Endothelial cell of umbilical vein (primary cell): ENCODE measurements around the gene SLC5A9. TPM values are rescaled to one million over a fixed set of nuclear protein-coding genes. Genes with fewer than 3 reads are reported as not detected.

Experiments used
- BruUV-seq: library from RNA; stranded (reverse); fragments of 400-500 nt; replicated peaks from 2 replicates; lab custom pipeline; 2021; lab: Mats Ljungman, UMichigan
- CTCF ChIA-PET: fragments of 300-600, 350-600 bp; sonication (Branson Sonifier 250); formaldehyde crosslinking; loops from one replicate; lab custom pipeline; 2021; ENCODE audit warnings: antibody characterized with exemption, inconsistent platforms; lab: Charles Lee
- POLR2A ChIA-PET: fragments of 300-600, 350-600 bp; sonication (Branson Sonifier 250); formaldehyde crosslinking; loops from one replicate; lab custom pipeline; 2021; ENCODE audit warnings: antibody characterized with exemption, inconsistent platforms; lab: Charles Lee
- DNase-seq: peaks from one replicate; pipeline ENCODE4 v3.0.0-alpha.2; 2011; ENCODE audit warnings: low read depth, low spot score
- FAIRE-seq: peaks from 2 replicates; lab custom pipeline; 2011; peaks lifted over from hg19 to GRCh38; lab: Jason Lieb, UNC
- H2AFZ ChIP-seq: 2 replicates; pipeline ENCODE4 v1.6.0; 2012; ENCODE audit warnings: low read depth, low read length, control low read depth, inconsistent platforms
- H3K27ac ChIP-seq: 2 replicates; pipeline ENCODE4 v1.5.1; 2011; ENCODE audit warnings: low read depth, mild to moderate bottlenecking, control low read depth, low read length, moderate library complexity; ENCODE audit not compliant: insufficient read depth
- H3K27me3 ChIP-seq, 2 experiments: 2 replicates each; pipeline versions ENCODE4 v1.6.0 to v1.6.1; 2011; ENCODE audit warnings: low read length in 2 of 2, mixed read lengths in 1 of 2; ENCODE audit not compliant: control insufficient read depth in 2 of 2, insufficient read depth in 2 of 2
- H3K36me3 ChIP-seq, 2 experiments: 2 replicates in 1 of 2; 3 replicates in 1 of 2; pipeline ENCODE4 v1.5.1; 2011; ENCODE audit warnings: low read length in 2 of 2, mild to moderate bottlenecking in 1 of 2, moderate library complexity in 1 of 2; ENCODE audit not compliant: control insufficient read depth in 2 of 2, insufficient read depth in 2 of 2; ENCODE audit errors: extremely low read depth in 1 of 2
- H3K4me1 ChIP-seq: 3 replicates; pipeline ENCODE4 v1.5.1; 2011; ENCODE audit warnings: mild to moderate bottlenecking, low read length; ENCODE audit not compliant: control insufficient read depth, insufficient read depth; ENCODE audit errors: extremely low read depth
- H3K4me2 ChIP-seq: 2 replicates; pipeline ENCODE4 v1.6.1; 2011; ENCODE audit warnings: low read length, control low read depth, mixed read lengths; ENCODE audit not compliant: insufficient read depth
- H3K4me3 ChIP-seq, 3 experiments: fragments of 200-600 bp in 1 of 3; sonication (generic), shearing (Covaris generic) in 1 of 3; replicated peaks in 1 of 3; 2 replicates each; pipeline ENCODE4 v1.5.1; 2011 to 2016; ENCODE audit warnings: control low read depth in 3 of 3, low read length in 3 of 3, mild to moderate bottlenecking in 2 of 3, inconsistent platforms in 1 of 3, low read depth in 1 of 3, moderate library complexity in 1 of 3; ENCODE audit not compliant: insufficient read depth in 1 of 3
- H3K79me2 ChIP-seq: 2 replicates; pipeline ENCODE4 v1.6.0; 2012; ENCODE audit warnings: low read length, inconsistent platforms; ENCODE audit not compliant: control insufficient read depth, insufficient read depth
- H3K9ac ChIP-seq: replicated peaks from 2 replicates; pipeline ENCODE3; 2011; ENCODE audit warnings: low read length, control low read depth; ENCODE audit not compliant: insufficient read depth; ENCODE audit errors: extremely low read depth
- H3K9me1 ChIP-seq: replicated peaks from 3 replicates; pipeline ENCODE4 v1.6.0; 2011; ENCODE audit warnings: mild to moderate bottlenecking, low read length; ENCODE audit not compliant: control insufficient read depth, insufficient read depth; ENCODE audit errors: extremely low read depth
- H3K9me3 ChIP-seq: replicated peaks from 2 replicates; pipeline ENCODE4 v1.5.1; 2012; ENCODE audit warnings: low read length, inconsistent platforms; ENCODE audit not compliant: control insufficient read depth, insufficient read depth
- H4K20me1 ChIP-seq: replicated peaks from 2 replicates; pipeline ENCODE3; 2011; ENCODE audit warnings: mild to moderate bottlenecking, low read length; ENCODE audit not compliant: control insufficient read depth, insufficient read depth; ENCODE audit errors: extremely low read depth
- MYC ChIP-seq: IDR thresholded peaks from one replicate; pipeline ENCODE4 v1.6.1; 2011; ENCODE audit warnings: mild to moderate bottlenecking, low read depth, low read length
- POLR2A ChIP-seq: IDR thresholded peaks from 2 replicates; pipeline ENCODE4 v1.6.1; 2012; ENCODE audit warnings: low read depth, mild to moderate bottlenecking, control low read depth, low read length
- dilution Hi-C: fragments of 300-500 bp; cut with MboI; formaldehyde crosslinking; loops from one replicate; pipeline ENCODE4 v1.15.0; 2019; ENCODE audit warnings: low sequenced_read_pairs; ENCODE audit not compliant: extremely low pct_ligation_motif_present
- intact Hi-C: fragments of 100-400 bp; cut with micrococcal nuclease; formaldehyde crosslinking; loops from one replicate; pipeline ENCODE4 v1.10.0; 2022
- polyA plus RNA-seq, 4 experiments: library from polyadenylated mRNA; depleted of rRNA in 3 of 4; stranded (reverse) in 3 of 4; unstranded in 1 of 4; fragments of >200 nt; gene quantifications; 2 replicates each; pipeline versions ENCODE4 v1.2.1 to v1.2.3, GENCODE V29; 2011 to 2012; ENCODE audit warnings: missing spikeins in 1 of 4
- total RNA-seq: library from RNA; stranded (reverse); gene quantifications from 2 replicates; pipeline ENCODE4 v1.2.3, GENCODE V29; 2021
- TF ChIP-seq, protein P1 (sequence below), 2 donors: IDR thresholded peaks; 1 replicate in 1 of 2; 2 replicates in 1 of 2; pipeline ENCODE4 v1.5.1; 2011; ENCODE audit warnings: low read length in 2 of 2, mild to moderate bottlenecking in 2 of 2, moderate library complexity in 2 of 2, control low read depth in 1 of 2, inconsistent platforms in 1 of 2, low read depth in 1 of 2; ENCODE audit not compliant: insufficient read depth in 1 of 2; ENCODE audit errors: extremely low read depth in 1 of 2

The SLC5A9 gene
- total and polyA plus RNA-seq, 2 donors (not counting 3 experiments of a cell fraction or from before 2014, with no cell fraction given) = not detected

DNA sequence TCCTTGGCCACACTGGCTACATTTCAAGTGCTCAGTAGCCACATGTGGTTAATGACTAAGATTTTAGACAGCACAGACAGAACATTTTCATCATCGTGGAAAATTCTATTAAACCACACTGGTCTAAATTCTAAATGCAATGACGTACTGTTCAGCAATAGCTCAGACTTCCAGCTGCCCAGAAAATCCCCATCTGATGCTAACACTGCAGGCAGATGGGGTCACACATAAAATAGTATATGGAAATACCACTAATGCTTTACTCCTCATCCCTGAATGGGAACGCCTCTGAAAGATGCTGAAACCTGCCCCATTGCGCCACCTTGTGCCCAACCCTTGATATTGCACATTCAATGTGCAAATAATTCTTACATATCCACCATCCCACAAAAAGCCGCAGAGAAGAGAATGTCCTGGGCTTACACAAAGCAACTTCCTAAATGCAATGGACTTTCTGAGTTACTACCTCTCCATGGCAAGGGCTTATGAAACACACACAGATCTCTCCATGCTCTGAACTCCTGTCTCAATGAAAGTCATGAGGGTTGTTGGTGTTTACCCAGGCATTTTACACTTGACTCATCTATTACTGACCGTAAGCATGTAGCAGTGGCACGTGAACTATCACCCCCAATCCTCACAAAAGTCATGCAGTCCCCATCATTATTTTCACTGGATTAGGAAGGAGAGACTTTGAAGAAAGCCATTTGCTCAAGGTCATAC, 20.3 kb upstream of the SLC5A9 start:
- no peaks in the 10 kb centered on the region for H3K9me3 ChIP-seq
- intact Hi-C loops (loop anchor here (1.0 to 5.0 kb wide), 5 partner anchors 93 to 464 kb away; partner anchors contain the start of gene TRABD2B), dilution Hi-C loops (no loop called here)
- FAIRE-seq = peak; percentile 89
- H3K4me1 ChIP-seq = no peaks in the 10 kb centered on the region
- H3K9me1 ChIP-seq = no peaks in the 10 kb centered on the region
- H3K4me3 ChIP-seq = no peak overlapping the region
- no peak overlapping the region for H2AFZ ChIP-seq
- BruUV-seq = no TSS peak
- DNase-seq = peak; percentile 60
- H3K27ac ChIP-seq = no peak overlapping the region
- no peaks in the 10 kb centered on the region for H3K27me3 ChIP-seq
- ChIA-PET CTCF (interaction anchor here (0.9 to 4.4 kb wide), 16 partner anchors 13 to 463 kb away, joined by 3 to 111 read pairs (median 8); partner anchors contain the start of gene TRABD2B), POLR2A (no interaction called here)
- TF ChIP-seq, protein P1, sequence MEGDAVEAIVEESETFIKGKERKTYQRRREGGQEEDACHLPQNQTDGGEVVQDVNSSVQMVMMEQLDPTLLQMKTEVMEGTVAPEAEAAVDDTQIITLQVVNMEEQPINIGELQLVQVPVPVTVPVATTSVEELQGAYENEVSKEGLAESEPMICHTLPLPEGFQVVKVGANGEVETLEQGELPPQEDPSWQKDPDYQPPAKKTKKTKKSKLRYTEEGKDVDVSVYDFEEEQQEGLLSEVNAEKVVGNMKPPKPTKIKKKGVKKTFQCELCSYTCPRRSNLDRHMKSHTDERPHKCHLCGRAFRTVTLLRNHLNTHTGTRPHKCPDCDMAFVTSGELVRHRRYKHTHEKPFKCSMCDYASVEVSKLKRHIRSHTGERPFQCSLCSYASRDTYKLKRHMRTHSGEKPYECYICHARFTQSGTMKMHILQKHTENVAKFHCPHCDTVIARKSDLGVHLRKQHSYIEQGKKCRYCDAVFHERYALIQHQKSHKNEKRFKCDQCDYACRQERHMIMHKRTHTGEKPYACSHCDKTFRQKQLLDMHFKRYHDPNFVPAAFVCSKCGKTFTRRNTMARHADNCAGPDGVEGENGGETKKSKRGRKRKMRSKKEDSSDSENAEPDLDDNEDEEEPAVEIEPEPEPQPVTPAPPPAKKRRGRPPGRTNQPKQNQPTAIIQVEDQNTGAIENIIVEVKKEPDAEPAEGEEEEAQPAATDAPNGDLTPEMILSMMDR (IDR thresholded peaks at IDR 0.05; ENCODE audit: extremely low read depth in 1 of 2, insufficient read depth in 1 of 2, low read depth in 1 of 2, low read length in 2 of 2) = peak; percentile 73 to 78
- no peak for TF ChIP-seq POLR2A
- H3K79me2 ChIP-seq = no peaks in the 10 kb centered on the region
- no peak overlapping the region for H3K4me2 ChIP-seq
- H4K20me1 ChIP-seq = no peaks in the 10 kb centered on the region
- H3K36me3 ChIP-seq = no peaks in the 10 kb centered on the region
- H3K9ac ChIP-seq = no peak overlapping the region

DNA sequence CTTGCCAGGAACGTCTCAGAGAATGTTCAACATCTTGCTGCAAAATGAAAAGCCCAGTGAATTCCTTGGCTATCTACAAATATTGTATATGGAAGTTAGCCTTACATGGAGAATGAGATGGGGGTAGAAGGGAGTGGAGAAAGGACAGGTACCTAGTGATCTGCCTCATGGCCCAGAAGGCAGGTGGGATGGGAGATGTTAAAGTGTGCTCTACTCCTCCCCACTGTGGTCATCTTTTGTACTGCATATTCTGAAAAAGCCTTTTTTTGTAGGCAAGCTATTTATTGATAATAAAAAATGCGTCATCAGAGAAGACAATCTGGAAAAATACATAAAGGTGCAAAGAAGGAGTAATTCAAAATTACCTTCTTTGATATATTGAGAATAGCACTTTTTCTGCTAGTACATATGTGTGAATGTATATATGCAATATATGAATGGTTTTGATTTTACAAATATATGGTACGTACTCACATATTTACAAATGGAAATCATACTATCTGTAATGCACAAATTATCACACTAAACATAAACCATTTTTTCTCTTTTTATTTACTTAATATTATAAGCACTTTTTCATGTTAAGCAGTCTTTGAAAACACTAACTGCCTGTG, 19.1 kb upstream of the SLC5A9 start:
- ChIA-PET POLR2A (no interaction called here), CTCF (interaction anchor here (0.6 to 4.4 kb wide), 41 partner anchors 9 to 766 kb away, joined by 3 to 111 read pairs (median 4); partner anchors contain the start of genes FOXD2 and TRABD2B)
- FAIRE-seq (peak; percentile 55), DNase-seq (peak; percentile 57)
- no peak overlapping the region for H3K4me3 ChIP-seq
- H3K36me3 ChIP-seq = no peaks in the 10 kb centered on the region
- H3K27ac ChIP-seq = no peak overlapping the region
- BruUV-seq = no TSS peak
- H3K9me1 ChIP-seq = no peaks in the 10 kb centered on the region
- no peak for TF ChIP-seq MYC
- TF ChIP-seq, protein P1 (IDR thresholded peaks at IDR 0.05; ENCODE audit: extremely low read depth in 1 of 2, insufficient read depth in 1 of 2, low read depth in 1 of 2, low read length in 2 of 2) = peak; percentile 45 to 51
- no peak overlapping the region for H3K4me2 ChIP-seq
- no peaks in the 10 kb centered on the region for H3K4me1 ChIP-seq
- intact Hi-C loops (loop anchor here (1.0 to 5.0 kb wide), 2 partner anchors 33 to 451 kb away; no protein-coding TSS in a partner anchor), dilution Hi-C loops (no loop called here)
- no peak overlapping the region for H2AFZ ChIP-seq
- H3K79me2 ChIP-seq = no peaks in the 10 kb centered on the region
- H3K27me3 ChIP-seq = no peaks in the 10 kb centered on the region
- no peaks in the 10 kb centered on the region for H4K20me1 ChIP-seq
- no peak overlapping the region for H3K9ac ChIP-seq
- H3K9me3 ChIP-seq = no peaks in the 10 kb centered on the region
